Keratinocyte (primary cell): Measurements from ENCODE around the gene CEP164.

Source experiments
- EZH2 ChIP-seq: IDR thresholded peaks from one replicate; pipeline ENCODE4 v1.6.1; 2012; ENCODE audit warnings: inconsistent platforms, mild to moderate bottlenecking, low read length, moderate library complexity
- TF ChIP-seq, protein P1 (sequence below), 3 experiments: IDR thresholded peaks in 1 of 3; conservative IDR thresholded peaks in 1 of 3; optimal IDR thresholded peaks in 1 of 3; 2 replicates in 2 of 3; 3 replicates in 1 of 3; pipeline versions ENCODE3 to v1.5.1; 2011; ENCODE audit warnings: low read length in 3 of 3, mild to moderate bottlenecking in 3 of 3, moderate library complexity in 2 of 3, control low read depth in 1 of 3, inconsistent platforms in 1 of 3; ENCODE audit not compliant: insufficient read depth in 2 of 3; ENCODE audit errors: extremely low read depth in 1 of 3

DNA sequence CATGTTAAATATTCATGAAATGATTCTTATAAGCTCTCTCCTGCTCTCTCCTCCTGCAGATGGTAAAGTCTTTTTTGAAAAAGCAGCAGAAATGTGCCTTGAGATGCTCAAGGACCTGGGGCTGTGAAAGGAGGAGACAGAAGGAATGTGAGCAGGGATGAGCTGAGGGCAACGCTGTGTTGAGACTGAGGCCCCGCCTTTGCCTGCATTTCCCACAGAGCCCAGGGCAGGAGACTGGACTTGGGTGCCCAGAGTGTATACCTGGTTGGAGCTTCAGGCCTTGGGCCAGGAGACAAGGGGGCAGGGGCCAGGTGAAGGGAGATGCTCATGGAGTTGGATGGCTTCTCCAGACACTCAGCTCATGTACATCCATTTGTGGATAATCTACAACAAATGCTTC lies 39.2 kb downstream of the CEP164 start:
- TF ChIP-seq, protein P1, sequence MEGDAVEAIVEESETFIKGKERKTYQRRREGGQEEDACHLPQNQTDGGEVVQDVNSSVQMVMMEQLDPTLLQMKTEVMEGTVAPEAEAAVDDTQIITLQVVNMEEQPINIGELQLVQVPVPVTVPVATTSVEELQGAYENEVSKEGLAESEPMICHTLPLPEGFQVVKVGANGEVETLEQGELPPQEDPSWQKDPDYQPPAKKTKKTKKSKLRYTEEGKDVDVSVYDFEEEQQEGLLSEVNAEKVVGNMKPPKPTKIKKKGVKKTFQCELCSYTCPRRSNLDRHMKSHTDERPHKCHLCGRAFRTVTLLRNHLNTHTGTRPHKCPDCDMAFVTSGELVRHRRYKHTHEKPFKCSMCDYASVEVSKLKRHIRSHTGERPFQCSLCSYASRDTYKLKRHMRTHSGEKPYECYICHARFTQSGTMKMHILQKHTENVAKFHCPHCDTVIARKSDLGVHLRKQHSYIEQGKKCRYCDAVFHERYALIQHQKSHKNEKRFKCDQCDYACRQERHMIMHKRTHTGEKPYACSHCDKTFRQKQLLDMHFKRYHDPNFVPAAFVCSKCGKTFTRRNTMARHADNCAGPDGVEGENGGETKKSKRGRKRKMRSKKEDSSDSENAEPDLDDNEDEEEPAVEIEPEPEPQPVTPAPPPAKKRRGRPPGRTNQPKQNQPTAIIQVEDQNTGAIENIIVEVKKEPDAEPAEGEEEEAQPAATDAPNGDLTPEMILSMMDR (optimal IDR thresholded peaks at IDR 0.05 in 1 of 3, IDR thresholded peaks at IDR 0.05 in 1 of 3, conservative IDR thresholded peaks at IDR 0.05 in 1 of 3; ENCODE audit: extremely low read depth in 1 of 3, insufficient read depth in 2 of 3, low read length in 3 of 3) = no peak
- TF ChIP-seq EZH2 = no peak
